GM18951 (cell line): ENCODE measurements around the gene CXCL13.

ENCODE experiments used
- POLR2A ChIP-seq: IDR thresholded peaks from 4 replicates; pipeline ENCODE4 v1.6.1; 2011; ENCODE audit warnings: mild to moderate bottlenecking; ENCODE audit not compliant: insufficient read length, insufficient read depth; ENCODE audit errors: extremely low read depth
- in situ Hi-C: fragments of 300-500 bp; cut with MboI; formaldehyde crosslinking; loops from one replicate; pipeline ENCODE4 v1.12.0; 2022; ENCODE audit warnings: low sequenced_read_pairs, mixed read lengths, inconsistent platforms; ENCODE audit not compliant: unreplicated experiment

The CXCL13 gene

GRCh38 chr4:77586951-77587383 is 18.7 kb upstream of the CXCL13 start:
- in situ Hi-C loops = no loop called here
- no peak for TF ChIP-seq POLR2A

DNA sequence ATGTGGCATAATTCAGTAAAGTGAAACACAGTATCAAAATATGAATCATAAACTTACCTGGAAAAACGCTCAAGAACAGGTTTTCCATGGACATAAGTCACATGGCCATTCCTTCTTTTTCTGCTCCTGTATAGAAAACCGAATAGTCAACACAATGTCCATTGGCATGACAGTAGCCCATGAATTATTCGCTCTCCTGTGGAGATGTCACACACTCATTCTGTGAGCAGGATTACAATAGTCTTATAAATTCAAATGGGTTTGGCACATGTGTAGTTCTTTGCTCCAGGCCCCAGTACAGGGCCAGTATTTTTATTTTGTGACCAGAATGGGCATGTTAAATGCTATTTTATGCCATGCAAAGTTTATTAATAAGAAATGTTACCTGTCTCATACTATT is 15.1 kb upstream of the CXCL13 start:
- TF ChIP-seq POLR2A = no peak
- in situ Hi-C loops = no loop called here

- in situ Hi-C loops = no loop called here
These were observed 14.1 kb upstream of the CXCL13 start for GRCh38 chr4:77591532-77591931.

GRCh38 chr4:77593101-77593500 is 12.5 kb upstream of the CXCL13 start:
- in situ Hi-C loops = no loop called here
- no peak for TF ChIP-seq POLR2A

More at GRCh38 chr4:77591532-77591931, 14.1 kb upstream of the CXCL13 start:
- no peak for TF ChIP-seq POLR2A

DNA sequence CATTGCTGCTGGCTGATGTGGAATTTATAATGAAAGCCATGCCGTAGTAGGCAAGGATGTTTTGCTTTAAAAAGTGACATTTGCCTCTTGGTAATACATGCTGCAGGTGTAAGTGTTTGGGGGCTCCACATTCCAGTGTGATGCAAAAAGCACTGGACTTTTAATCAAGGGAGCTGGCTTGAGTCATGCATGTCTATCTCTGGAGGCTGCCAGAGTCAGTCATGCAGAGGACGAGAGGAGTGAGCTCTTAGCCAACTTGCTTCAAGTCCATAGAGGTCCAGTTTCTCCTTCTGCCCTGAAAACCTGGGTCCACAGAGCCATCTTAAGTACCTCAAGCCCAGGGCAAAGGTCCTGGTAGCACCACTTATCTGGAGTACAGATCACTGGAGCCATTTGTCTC is 11.6 kb upstream of the CXCL13 start:
- no peak for TF ChIP-seq POLR2A
- in situ Hi-C loops = no loop called here

- in situ Hi-C loops = no loop called here
- no peak for TF ChIP-seq POLR2A
These were observed 10.2 kb upstream of the CXCL13 start for GRCh38 chr4:77595364-77595973.

DNA sequence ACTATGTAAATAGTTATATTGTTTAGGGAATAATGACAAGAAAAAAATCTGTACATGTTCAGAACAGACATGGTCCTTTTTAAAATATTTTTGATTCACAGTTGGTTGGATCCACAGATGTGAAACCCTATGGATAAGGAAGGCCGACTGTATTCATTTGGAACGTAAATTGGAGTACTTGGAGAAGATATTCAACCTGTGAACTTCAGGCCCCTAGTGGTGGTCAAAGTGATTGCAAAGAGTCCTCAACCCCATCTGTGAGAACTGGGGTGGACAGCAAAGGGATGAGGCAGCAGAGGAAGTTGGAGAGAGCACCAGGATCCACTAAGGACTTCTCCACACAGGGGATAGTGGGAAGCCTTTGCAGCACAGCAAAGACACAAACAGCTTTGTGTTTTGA is 6.2 kb upstream of the CXCL13 start:
- in situ Hi-C loops = no loop called here
- no peak for TF ChIP-seq POLR2A

GRCh38 chr4:77600521-77601451 is 4.8 kb upstream of the CXCL13 start:
- in situ Hi-C loops = loop anchor here (10.0 kb wide), 1 partner anchor 226 kb away; no protein-coding TSS in a partner anchor
- TF ChIP-seq POLR2A = no peak

DNA sequence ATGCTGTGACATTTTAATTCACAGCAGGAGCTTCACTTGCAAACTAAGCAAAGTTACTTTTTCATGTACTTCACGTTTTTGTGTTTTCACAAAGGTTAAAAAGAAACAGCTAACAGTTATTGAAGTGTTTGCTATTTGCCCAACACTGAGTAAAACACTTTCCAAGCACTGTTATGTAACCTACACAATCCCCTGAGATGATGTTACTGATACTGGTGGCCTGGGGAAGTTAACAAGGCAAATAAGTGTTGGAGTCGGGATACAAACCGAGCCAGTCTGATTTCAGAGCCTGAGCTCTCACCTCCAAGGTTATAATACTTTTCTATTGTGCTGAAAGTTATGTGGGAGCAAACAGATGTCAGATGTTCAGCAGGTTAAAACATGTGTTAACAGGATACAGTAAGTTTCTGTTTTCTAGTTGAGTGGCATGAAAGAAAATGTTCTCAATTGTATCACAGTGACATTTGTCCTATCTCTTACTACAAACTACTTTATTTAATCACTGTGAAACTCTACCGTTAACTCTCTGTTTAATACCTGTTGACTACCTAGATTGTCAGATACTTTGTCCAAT is 3.9 kb upstream of the CXCL13 start:
- in situ Hi-C loops = loop anchor here (10.0 kb wide), 1 partner anchor 227 kb away; no protein-coding TSS in a partner anchor
- no peak for TF ChIP-seq POLR2A

GRCh38 chr4:77613267-77613666 is 7.6 kb downstream of the CXCL13 start:
- no peak for TF ChIP-seq POLR2A
- in situ Hi-C loops = no loop called here

DNA sequence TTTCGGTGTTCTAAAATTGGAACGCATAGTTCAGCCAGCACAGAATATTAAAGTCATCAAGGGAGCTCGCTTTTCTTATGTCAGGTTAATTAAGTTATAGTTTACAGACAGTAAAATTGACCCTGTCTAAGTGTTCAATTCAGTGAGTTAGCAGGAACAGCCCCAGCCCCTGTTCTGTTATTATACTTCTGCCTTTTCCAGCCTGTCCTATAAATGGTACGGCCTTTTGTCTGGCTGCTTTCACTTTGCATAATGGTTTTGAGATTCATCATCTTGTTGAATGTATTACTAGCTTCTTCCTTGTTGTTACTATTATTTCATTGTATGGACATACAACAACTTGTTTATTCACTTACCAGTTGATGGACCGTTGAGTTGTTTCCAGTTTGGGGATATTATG is 9.5 kb downstream of the CXCL13 start:
- in situ Hi-C loops = no loop called here
- TF ChIP-seq POLR2A = no peak

DNA sequence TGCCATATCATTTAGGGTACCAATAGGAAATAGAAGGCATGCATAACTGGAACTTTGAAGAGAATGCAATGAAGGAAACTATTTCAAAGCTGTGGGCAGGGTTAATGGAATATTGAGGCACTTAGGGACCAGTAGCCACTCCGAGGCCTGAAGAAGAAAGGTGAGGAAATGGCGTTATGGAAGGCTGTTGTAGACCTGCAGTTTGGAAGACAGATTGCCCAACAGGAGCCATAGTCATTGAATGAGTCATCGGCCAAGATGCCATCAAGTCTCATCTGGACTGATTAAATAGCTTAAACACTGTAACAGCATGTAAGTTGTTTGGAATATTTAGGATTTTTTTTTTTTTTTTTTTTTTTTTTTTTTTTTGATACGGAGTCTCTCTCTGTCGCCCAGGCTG is 11.6 kb downstream of the CXCL13 start:
- in situ Hi-C loops = no loop called here
- no peak for TF ChIP-seq POLR2A

DNA sequence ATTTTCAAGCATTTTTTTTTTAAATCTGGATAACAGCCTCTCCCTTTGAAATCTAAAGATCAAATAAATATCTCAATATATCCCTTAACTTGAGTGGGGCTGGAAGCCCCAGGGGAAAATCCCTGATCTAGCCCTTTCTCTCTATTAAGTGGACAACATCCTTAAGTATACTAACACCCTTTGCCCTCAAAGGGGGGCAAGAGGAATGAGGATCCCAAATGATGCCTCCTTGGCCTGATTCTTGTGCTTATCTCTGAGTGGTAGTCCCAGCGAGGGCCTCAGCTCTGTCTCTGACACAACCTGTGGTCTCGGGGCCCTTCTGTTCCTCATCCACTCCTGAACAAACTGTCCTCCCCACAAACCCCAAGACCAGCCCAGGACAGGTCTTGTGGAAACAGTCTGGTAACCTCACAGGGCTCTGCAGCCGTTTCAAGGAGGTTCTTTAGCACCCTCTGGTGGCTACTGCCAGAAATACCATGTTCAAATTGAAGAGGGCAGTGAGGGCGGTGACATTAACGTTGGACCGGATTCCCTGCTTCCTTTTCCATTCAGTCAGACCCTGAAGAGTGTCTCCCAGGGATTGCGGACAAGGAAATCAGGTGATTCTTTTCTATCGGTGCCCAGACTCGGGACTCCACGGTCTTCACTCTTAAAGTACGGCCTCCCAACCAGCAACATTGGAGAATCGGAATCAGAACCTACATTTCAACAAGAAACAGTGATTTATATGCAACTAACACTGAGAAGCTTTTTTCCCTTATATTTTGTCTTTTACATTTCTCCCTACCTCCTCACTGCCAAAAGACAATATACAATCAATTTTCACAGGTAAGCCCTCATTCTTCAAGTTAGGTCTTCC is 13.0 kb downstream of the CXCL13 start:
- no peak for TF ChIP-seq POLR2A
- in situ Hi-C loops = no loop called here
